Endothelial cell of umbilical vein (primary cell): ENCODE data around the gene TMEM131. TPM values are rescaled to one million over a fixed set of nuclear protein-coding genes. Genes with fewer than 3 reads are reported as not detected.

Experiments used
- BruUV-seq: library from RNA; stranded (reverse); fragments of 400-500 nt; replicated peaks from 2 replicates; lab custom pipeline; 2021; lab: Mats Ljungman, UMichigan
- CTCF ChIA-PET: fragments of 300-600, 350-600 bp; sonication (Branson Sonifier 250); formaldehyde crosslinking; loops from one replicate; lab custom pipeline; 2021; ENCODE audit warnings: antibody characterized with exemption, inconsistent platforms; lab: Charles Lee
- POLR2A ChIA-PET: fragments of 300-600, 350-600 bp; sonication (Branson Sonifier 250); formaldehyde crosslinking; loops from one replicate; lab custom pipeline; 2021; ENCODE audit warnings: antibody characterized with exemption, inconsistent platforms; lab: Charles Lee
- DNase-seq: peaks from one replicate; pipeline ENCODE4 v3.0.0-alpha.2; 2011; ENCODE audit warnings: low read depth, low spot score
- FAIRE-seq: peaks from 2 replicates; lab custom pipeline; 2011; peaks lifted over from hg19 to GRCh38; lab: Jason Lieb, UNC
- H2AFZ ChIP-seq: 2 replicates; pipeline ENCODE4 v1.6.0; 2012; ENCODE audit warnings: low read depth, low read length, control low read depth, inconsistent platforms
- H3K27ac ChIP-seq: 2 replicates; pipeline ENCODE4 v1.5.1; 2011; ENCODE audit warnings: low read depth, mild to moderate bottlenecking, control low read depth, low read length, moderate library complexity; ENCODE audit not compliant: insufficient read depth
- H3K27me3 ChIP-seq, 2 experiments: 2 replicates each; pipeline versions ENCODE4 v1.6.0 to v1.6.1; 2011; ENCODE audit warnings: low read length in 2 of 2, mixed read lengths in 1 of 2; ENCODE audit not compliant: control insufficient read depth in 2 of 2, insufficient read depth in 2 of 2
- H3K36me3 ChIP-seq, 2 experiments: 2 replicates in 1 of 2; 3 replicates in 1 of 2; pipeline ENCODE4 v1.5.1; 2011; ENCODE audit warnings: low read length in 2 of 2, mild to moderate bottlenecking in 1 of 2, moderate library complexity in 1 of 2; ENCODE audit not compliant: control insufficient read depth in 2 of 2, insufficient read depth in 2 of 2; ENCODE audit errors: extremely low read depth in 1 of 2
- H3K4me1 ChIP-seq: 3 replicates; pipeline ENCODE4 v1.5.1; 2011; ENCODE audit warnings: mild to moderate bottlenecking, low read length; ENCODE audit not compliant: control insufficient read depth, insufficient read depth; ENCODE audit errors: extremely low read depth
- H3K4me2 ChIP-seq: 2 replicates; pipeline ENCODE4 v1.6.1; 2011; ENCODE audit warnings: low read length, control low read depth, mixed read lengths; ENCODE audit not compliant: insufficient read depth
- H3K4me3 ChIP-seq, 3 experiments: fragments of 200-600 bp in 1 of 3; sonication (generic), shearing (Covaris generic) in 1 of 3; replicated peaks in 1 of 3; 2 replicates each; pipeline ENCODE4 v1.5.1; 2011 to 2016; ENCODE audit warnings: control low read depth in 3 of 3, low read length in 3 of 3, mild to moderate bottlenecking in 2 of 3, inconsistent platforms in 1 of 3, low read depth in 1 of 3, moderate library complexity in 1 of 3; ENCODE audit not compliant: insufficient read depth in 1 of 3
- H3K79me2 ChIP-seq: 2 replicates; pipeline ENCODE4 v1.6.0; 2012; ENCODE audit warnings: low read length, inconsistent platforms; ENCODE audit not compliant: control insufficient read depth, insufficient read depth
- H3K9ac ChIP-seq: replicated peaks from 2 replicates; pipeline ENCODE3; 2011; ENCODE audit warnings: low read length, control low read depth; ENCODE audit not compliant: insufficient read depth; ENCODE audit errors: extremely low read depth
- H3K9me1 ChIP-seq: replicated peaks from 3 replicates; pipeline ENCODE4 v1.6.0; 2011; ENCODE audit warnings: mild to moderate bottlenecking, low read length; ENCODE audit not compliant: control insufficient read depth, insufficient read depth; ENCODE audit errors: extremely low read depth
- H3K9me3 ChIP-seq: replicated peaks from 2 replicates; pipeline ENCODE4 v1.5.1; 2012; ENCODE audit warnings: low read length, inconsistent platforms; ENCODE audit not compliant: control insufficient read depth, insufficient read depth
- H4K20me1 ChIP-seq: replicated peaks from 2 replicates; pipeline ENCODE3; 2011; ENCODE audit warnings: mild to moderate bottlenecking, low read length; ENCODE audit not compliant: control insufficient read depth, insufficient read depth; ENCODE audit errors: extremely low read depth
- CTCF ChIP-seq, 2 donors: IDR thresholded peaks; 1 replicate in 1 of 2; 2 replicates in 1 of 2; pipeline ENCODE4 v1.5.1; 2011; ENCODE audit warnings: low read length in 2 of 2, mild to moderate bottlenecking in 2 of 2, moderate library complexity in 2 of 2, control low read depth in 1 of 2, inconsistent platforms in 1 of 2, low read depth in 1 of 2; ENCODE audit not compliant: insufficient read depth in 1 of 2; ENCODE audit errors: extremely low read depth in 1 of 2
- EZH2 ChIP-seq: IDR thresholded peaks from 2 replicates; pipeline ENCODE4 v1.6.1; 2012; ENCODE audit warnings: borderline replicate concordance, low read depth, mild to moderate bottlenecking, moderate library complexity, low read length, inconsistent platforms; ENCODE audit not compliant: severe bottlenecking
- FOS ChIP-seq: IDR thresholded peaks from 2 replicates; pipeline ENCODE4 v1.6.1; 2011; ENCODE audit warnings: mild to moderate bottlenecking, low read length, moderate library complexity, borderline replicate concordance; ENCODE audit not compliant: insufficient read depth
- GATA2 ChIP-seq: IDR thresholded peaks from 2 replicates; pipeline ENCODE4 v1.7.0; 2011; ENCODE audit warnings: low read depth, mild to moderate bottlenecking, moderate library complexity, mixed read lengths, low read length; ENCODE audit not compliant: insufficient read length, insufficient read depth
- JUN ChIP-seq: IDR thresholded peaks from 2 replicates; pipeline ENCODE4 v1.6.1; 2011; ENCODE audit warnings: borderline replicate concordance, low read depth; ENCODE audit not compliant: insufficient read length, insufficient read depth
- MAX ChIP-seq: IDR thresholded peaks from 2 replicates; pipeline ENCODE4 v1.6.1; 2011; ENCODE audit not compliant: insufficient read depth, insufficient read length
- MYC ChIP-seq: IDR thresholded peaks from one replicate; pipeline ENCODE4 v1.6.1; 2011; ENCODE audit warnings: mild to moderate bottlenecking, low read depth, low read length
- POLR2A ChIP-seq: IDR thresholded peaks from 2 replicates; pipeline ENCODE4 v1.6.1; 2012; ENCODE audit warnings: low read depth, mild to moderate bottlenecking, control low read depth, low read length
- POLR2AphosphoS5 ChIP-seq: IDR thresholded peaks from 2 replicates; pipeline ENCODE4 v1.6.1; 2012; ENCODE audit warnings: low read depth, mild to moderate bottlenecking, control low read depth, low read length, moderate library complexity; ENCODE audit not compliant: insufficient read depth
- dilution Hi-C: fragments of 300-500 bp; cut with MboI; formaldehyde crosslinking; loops from one replicate; pipeline ENCODE4 v1.15.0; 2019; ENCODE audit warnings: low sequenced_read_pairs; ENCODE audit not compliant: extremely low pct_ligation_motif_present
- intact Hi-C: fragments of 100-400 bp; cut with micrococcal nuclease; formaldehyde crosslinking; loops from one replicate; pipeline ENCODE4 v1.10.0; 2022
- polyA plus RNA-seq, 4 experiments: library from polyadenylated mRNA; depleted of rRNA in 3 of 4; stranded (reverse) in 3 of 4; unstranded in 1 of 4; fragments of >200 nt; gene quantifications; 2 replicates each; pipeline versions ENCODE4 v1.2.1 to v1.2.3, GENCODE V29; 2011 to 2012; ENCODE audit warnings: missing spikeins in 1 of 4
- total RNA-seq: library from RNA; stranded (reverse); gene quantifications from 2 replicates; pipeline ENCODE4 v1.2.3, GENCODE V29; 2021

TMEM131 gene
- total and polyA plus RNA-seq, 2 donors (not counting 3 experiments of a cell fraction or from before 2014, with no cell fraction given) = 12.2 to 28.6 TPM

GRCh38 chr2:97728091-97728731 is 267.5 kb downstream of the TMEM131 start:
- CTCF ChIA-PET = no interaction called here
- no peaks in the 10 kb centered on the region for H3K9me3 ChIP-seq

More at GRCh38 chr2:97728091-97728731, 267.5 kb downstream of the TMEM131 start:
- no peak for DNase-seq
- FAIRE-seq = no peak
- H3K4me2 ChIP-seq = no peak overlapping the region
- H3K9me1 ChIP-seq = no peaks in the 10 kb centered on the region
- H3K36me3 ChIP-seq = no peaks in the 10 kb centered on the region
- dilution Hi-C loops (no loop called here), intact Hi-C loops (no loop called here)
- POLR2A ChIA-PET = no interaction called here
- no peaks in the 10 kb centered on the region for H3K27me3 ChIP-seq
- H3K4me3 ChIP-seq = no peak overlapping the region
- TF ChIP-seq EZH2 = no peak
- no peak for TF ChIP-seq FOS
- TF ChIP-seq CTCF (IDR thresholded peaks at IDR 0.05; ENCODE audit: extremely low read depth in 1 of 2, insufficient read depth in 1 of 2, low read depth in 1 of 2, low read length in 2 of 2) = no peak
- no peak for TF ChIP-seq GATA2
- no peak for TF ChIP-seq MYC
- TF ChIP-seq MAX = no peak
- TF ChIP-seq POLR2A = no peak
- no peak for TF ChIP-seq POLR2AphosphoS5
- no peak for TF ChIP-seq JUN
- H3K27ac ChIP-seq = no peak overlapping the region
- H3K9ac ChIP-seq = no peak overlapping the region
- H4K20me1 ChIP-seq = no peaks in the 10 kb centered on the region
- no peaks in the 10 kb centered on the region for H3K4me1 ChIP-seq
- BruUV-seq = no TSS peak
- no peaks in the 10 kb centered on the region for H3K79me2 ChIP-seq
- no peak overlapping the region for H2AFZ ChIP-seq
